GM12875 (cell line): Measurements from ENCODE around the gene BLVRB.
"Not testable (repeated sequence)": the region's sequence is repeated elsewhere in the genome, so short reads cannot be mapped to it uniquely, and the experiment has no call there.

ENCODE experiments used
- H3K4me3 ChIP-seq: one replicate; pipeline ENCODE4 v1.5.1; 2011; ENCODE audit warnings: low read depth, low read length, control low read depth
- TF ChIP-seq, protein P1 (sequence below): IDR thresholded peaks from 2 replicates; pipeline ENCODE4 v1.5.1; 2011; ENCODE audit warnings: low read depth, mild to moderate bottlenecking, control low read depth, inconsistent platforms, low read length, moderate library complexity, borderline replicate concordance; ENCODE audit not compliant: insufficient read depth

Gene BLVRB

DNA sequence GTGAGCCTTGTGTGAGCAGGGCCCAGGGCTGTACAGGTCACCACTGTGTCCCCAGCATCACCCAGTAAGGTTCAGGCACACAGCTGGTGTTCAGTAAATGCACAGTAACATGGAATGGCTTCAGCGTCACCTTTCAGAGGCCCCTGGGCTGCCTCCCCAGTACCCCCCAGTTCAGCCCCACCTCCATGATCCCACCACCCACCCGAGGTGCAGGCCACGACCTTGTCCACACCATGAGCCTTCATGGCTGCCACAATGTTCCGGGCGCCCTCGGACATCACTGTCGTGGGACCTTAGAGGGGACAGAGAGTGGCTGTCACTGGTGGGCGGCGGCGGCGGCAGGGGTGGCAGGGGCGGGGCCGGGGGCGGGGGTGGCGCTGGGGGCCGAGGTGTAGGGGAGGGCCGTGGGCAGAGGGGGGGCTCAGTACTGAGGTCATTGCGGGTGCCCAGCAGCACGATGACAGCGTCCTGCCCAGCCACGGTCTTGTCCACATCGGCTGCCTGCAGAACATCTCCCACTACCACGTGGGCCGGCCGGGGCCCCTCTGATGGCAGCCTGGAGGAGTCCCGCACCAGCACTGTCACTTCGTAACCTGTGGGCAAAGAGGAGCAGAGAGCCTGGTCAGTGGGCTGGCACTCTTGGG lies 7.5 kb downstream of the BLVRB start:
- no peak overlapping the region for H3K4me3 ChIP-seq

DNA sequence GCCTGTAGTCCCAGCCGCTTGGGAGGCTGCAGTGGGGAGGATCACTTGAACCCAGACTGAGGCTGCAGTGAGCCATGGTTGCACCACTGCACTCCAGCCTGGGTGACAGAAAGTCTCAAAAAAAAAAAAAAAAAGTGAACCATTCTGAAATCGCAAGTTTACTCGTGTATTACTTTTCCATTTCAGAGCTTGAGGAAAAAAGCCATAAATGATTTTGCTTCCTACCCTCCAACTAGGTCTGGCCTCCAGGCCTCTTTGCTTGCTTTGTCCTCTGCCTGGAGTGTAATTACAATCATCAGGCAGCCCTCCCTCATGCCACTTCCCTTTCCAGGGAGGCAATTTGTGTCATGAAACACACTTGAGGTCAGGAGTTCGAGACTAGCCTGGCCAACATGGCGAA lies 8.5 kb downstream of the BLVRB start:
- H3K4me3 ChIP-seq: no peak overlapping the region
- TF ChIP-seq, protein P1, sequence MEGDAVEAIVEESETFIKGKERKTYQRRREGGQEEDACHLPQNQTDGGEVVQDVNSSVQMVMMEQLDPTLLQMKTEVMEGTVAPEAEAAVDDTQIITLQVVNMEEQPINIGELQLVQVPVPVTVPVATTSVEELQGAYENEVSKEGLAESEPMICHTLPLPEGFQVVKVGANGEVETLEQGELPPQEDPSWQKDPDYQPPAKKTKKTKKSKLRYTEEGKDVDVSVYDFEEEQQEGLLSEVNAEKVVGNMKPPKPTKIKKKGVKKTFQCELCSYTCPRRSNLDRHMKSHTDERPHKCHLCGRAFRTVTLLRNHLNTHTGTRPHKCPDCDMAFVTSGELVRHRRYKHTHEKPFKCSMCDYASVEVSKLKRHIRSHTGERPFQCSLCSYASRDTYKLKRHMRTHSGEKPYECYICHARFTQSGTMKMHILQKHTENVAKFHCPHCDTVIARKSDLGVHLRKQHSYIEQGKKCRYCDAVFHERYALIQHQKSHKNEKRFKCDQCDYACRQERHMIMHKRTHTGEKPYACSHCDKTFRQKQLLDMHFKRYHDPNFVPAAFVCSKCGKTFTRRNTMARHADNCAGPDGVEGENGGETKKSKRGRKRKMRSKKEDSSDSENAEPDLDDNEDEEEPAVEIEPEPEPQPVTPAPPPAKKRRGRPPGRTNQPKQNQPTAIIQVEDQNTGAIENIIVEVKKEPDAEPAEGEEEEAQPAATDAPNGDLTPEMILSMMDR: no peak

More for the DNA sequence above, 7.5 kb downstream of the BLVRB start:
- TF ChIP-seq, protein P1: no peak

- not testable (repeated sequence) for H3K4me3 ChIP-seq
Observed at GRCh38 chr19:40453943-40454342, 11.6 kb downstream of the BLVRB start.

DNA sequence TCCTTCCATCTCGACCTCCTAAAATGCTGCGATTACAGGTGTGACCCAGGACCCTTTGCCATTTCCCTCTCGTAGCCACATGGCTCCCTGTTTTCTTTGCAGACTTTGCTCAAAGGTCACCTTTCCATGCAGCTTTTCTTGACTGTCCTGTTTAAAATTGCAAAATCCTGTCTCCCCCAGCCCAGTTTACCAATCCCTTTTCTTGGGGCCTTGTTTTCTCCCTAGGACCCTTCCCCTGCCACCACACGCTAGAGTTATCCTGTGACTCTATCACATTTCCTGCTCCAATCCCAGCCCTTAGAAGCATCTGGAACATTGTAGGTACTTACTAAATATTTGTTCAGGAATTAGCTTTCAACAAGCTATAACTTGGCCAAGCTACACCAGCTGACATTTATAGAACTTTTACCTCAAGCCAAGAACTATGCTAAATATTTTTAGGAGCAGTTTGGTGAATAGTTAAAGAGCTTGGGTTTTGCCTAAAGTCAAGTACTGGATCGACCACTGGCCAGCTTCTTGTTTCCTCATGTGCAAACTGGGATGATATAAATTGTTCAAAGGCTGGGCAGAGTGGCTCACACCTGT lies 12.3 kb downstream of the BLVRB start:
- no peak overlapping the region for H3K4me3 ChIP-seq
- TF ChIP-seq, protein P1: no peak

- H3K4me3 ChIP-seq: no peak overlapping the region
- TF ChIP-seq, protein P1: no peak
Observed at GRCh38 chr19:40452016-40452415, 13.5 kb downstream of the BLVRB start.

DNA sequence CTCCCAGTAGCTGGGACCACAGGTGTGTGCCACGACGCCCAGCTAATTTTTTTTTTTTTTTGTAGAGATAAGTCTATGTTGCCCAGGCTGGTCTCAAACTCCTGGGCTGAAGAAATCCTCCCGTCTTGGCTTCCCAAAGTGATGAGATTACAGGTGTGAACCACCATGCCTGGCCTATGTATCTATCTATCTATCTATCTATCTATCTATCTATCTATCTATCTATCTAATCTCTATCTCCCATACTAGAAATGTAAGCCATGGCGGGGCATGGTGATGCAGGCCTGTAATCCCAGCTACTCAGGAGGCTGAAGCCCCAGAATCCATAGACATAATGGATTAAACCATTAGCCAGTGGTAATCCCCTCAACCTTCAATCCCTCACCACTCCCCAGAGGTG lies 14.9 kb downstream of the BLVRB start:
- H3K4me3 ChIP-seq: no peak overlapping the region
- TF ChIP-seq, protein P1: no peak

GRCh38 chr19:40449506-40449905 lies 16.0 kb downstream of the BLVRB start:
- TF ChIP-seq, protein P1: no peak

DNA sequence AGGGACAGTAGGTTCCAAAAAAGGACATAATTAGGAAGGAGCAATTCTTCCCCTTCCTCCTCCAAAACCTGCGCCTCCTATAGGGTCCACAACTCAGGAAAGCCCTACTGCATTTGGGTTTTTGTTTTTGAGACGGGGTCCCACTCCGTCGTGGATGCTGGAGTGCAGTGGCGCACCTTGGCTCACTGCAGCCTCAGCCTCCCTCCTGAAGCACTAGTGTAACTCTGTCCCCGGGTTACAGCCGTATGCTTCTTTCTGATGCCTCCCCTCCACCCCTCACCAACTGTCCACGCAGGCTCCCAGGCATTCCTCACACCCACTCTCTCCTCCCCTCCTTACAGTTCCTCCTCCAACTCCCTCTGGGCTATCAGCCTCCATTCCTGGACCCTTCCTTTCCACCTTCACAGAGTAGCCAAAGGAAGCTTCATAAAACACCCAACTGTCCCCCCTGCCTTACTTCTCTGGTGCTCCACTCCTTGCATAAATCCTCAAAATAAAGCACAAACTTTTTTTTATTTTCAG lies 19.2 kb downstream of the BLVRB start:
- TF ChIP-seq, protein P1: no peak
- H3K4me3 ChIP-seq: no peak overlapping the region

More at GRCh38 chr19:40449506-40449905, 16.0 kb downstream of the BLVRB start:
- H3K4me3 ChIP-seq: no peak overlapping the region
